Stimulated activated naive B cell treated with anti-CD40 and anti-IgM and Interleukin-4, amounts not matched to agents 10 μg/mL and 1 μg/mL and 100 μg/mL, for 72 hours (primary cell): ENCODE data around the gene ZFX.

Source experiments
- ATAC-seq, 2 donors: fragments of 150-1000 bp; cut with Tn5 transposase; replicated peaks; 2 replicates each; pipeline ENCODE4 v1.10.0; 2021; ENCODE audit warnings: moderate library complexity in 1 of 2
- DNase-seq: peaks from one replicate; pipeline ENCODE4 v3.0.0; 2021
- H3K27ac Mint-ChIP-seq: one replicate; pipeline ENCODE4 v1.8.0; 2022; ENCODE audit warnings: mild to moderate bottlenecking, mixed read lengths
- H3K27me3 Mint-ChIP-seq, 2 donors: one replicate each; pipeline ENCODE4 v1.8.0; 2022; ENCODE audit warnings: mixed read lengths in 2 of 2
- H3K36me3 Mint-ChIP-seq, 2 donors: one replicate each; pipeline ENCODE4 v1.8.0; 2022; ENCODE audit warnings: mixed read lengths in 2 of 2, mild to moderate bottlenecking in 1 of 2
- H3K4me1 Mint-ChIP-seq, 2 donors: one replicate each; pipeline ENCODE4 v1.8.0; 2022; ENCODE audit warnings: mixed read lengths in 2 of 2, mild to moderate bottlenecking in 1 of 2
- H3K4me3 Mint-ChIP-seq, 2 donors: one replicate each; pipeline ENCODE4 v1.8.0; 2022; ENCODE audit warnings: mild to moderate bottlenecking in 2 of 2, mixed read lengths in 2 of 2, moderate library complexity in 1 of 2
- H3K9me3 Mint-ChIP-seq, 2 donors: one replicate each; pipeline ENCODE4 v1.8.0; 2022; ENCODE audit warnings: mixed read lengths in 2 of 2, mild to moderate bottlenecking in 1 of 2

ZFX gene

GRCh38 chrX:24248042-24248441 is 98.5 kb downstream of the ZFX start:
- H3K27ac Mint-ChIP-seq, result no peak overlapping the region
- no peak for DNase-seq
- H3K36me3 Mint-ChIP-seq, result no peaks in the 10 kb centered on the region
- H3K9me3 Mint-ChIP-seq, result no peaks in the 10 kb centered on the region
- no peak overlapping the region for H3K4me3 Mint-ChIP-seq
- H3K27me3 Mint-ChIP-seq, result peaks cover 0 to 16% of the 10 kb centered on the region in 2 donors
- H3K4me1 Mint-ChIP-seq, result no peaks in the 10 kb centered on the region
- no peak for ATAC-seq

DNA sequence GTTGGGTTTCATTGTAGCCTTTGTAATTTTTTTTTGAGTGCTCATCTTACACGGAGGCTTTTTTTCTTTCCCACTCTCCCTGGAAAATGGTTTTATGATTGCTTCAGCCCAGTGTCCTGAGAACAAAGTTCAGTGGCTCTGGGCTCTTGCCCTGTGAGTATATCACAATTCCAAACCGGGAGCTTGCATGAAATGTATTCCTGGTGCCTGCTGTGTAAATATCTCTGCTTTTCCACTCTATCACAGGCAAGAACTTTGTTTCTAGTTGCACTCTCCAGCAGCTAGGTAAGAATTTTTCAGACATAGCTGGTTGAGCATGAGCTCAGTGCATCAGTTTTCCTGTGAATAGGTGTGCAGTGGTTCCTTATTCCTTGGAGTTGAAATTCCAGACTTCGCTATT is 103.5 kb downstream of the ZFX start:
- DNase-seq, result no peak
- no peaks in the 10 kb centered on the region for H3K36me3 Mint-ChIP-seq
- H3K27me3 Mint-ChIP-seq, result peaks cover 0 to 39% of the 10 kb centered on the region in 2 donors
- no peak overlapping the region for H3K27ac Mint-ChIP-seq
- H3K4me3 Mint-ChIP-seq, result no peak overlapping the region
- H3K9me3 Mint-ChIP-seq, result no peaks in the 10 kb centered on the region
- no peak for ATAC-seq
- H3K4me1 Mint-ChIP-seq, result no peaks in the 10 kb centered on the region

DNA sequence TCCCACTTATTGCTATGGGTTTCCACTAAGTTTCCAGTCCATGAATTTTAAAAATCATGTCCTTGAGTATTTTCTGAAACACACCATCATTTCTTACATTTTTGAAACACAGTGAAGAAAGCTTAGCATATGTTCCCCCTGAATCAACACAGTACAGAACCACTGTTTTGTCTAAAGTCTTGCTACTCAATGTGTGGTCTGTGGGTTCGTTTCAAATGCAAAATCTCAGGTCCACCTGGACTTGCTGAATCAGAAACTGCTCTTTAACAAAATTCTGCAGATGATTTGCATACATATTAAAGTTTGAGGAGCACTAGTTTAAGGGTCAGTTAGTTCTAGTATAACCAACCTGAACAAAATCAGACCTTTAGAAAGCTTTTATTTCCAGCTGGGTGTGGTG is 103.9 kb downstream of the ZFX start:
- H3K4me3 Mint-ChIP-seq, result no peak overlapping the region
- H3K9me3 Mint-ChIP-seq, result no peaks in the 10 kb centered on the region
- no peak overlapping the region for H3K27ac Mint-ChIP-seq
- H3K36me3 Mint-ChIP-seq, result no peaks in the 10 kb centered on the region
- no peaks in the 10 kb centered on the region for H3K4me1 Mint-ChIP-seq
- DNase-seq (no peak), ATAC-seq (no peak)
- H3K27me3 Mint-ChIP-seq, result peaks cover 0 to 39% of the 10 kb centered on the region in 2 donors

DNA sequence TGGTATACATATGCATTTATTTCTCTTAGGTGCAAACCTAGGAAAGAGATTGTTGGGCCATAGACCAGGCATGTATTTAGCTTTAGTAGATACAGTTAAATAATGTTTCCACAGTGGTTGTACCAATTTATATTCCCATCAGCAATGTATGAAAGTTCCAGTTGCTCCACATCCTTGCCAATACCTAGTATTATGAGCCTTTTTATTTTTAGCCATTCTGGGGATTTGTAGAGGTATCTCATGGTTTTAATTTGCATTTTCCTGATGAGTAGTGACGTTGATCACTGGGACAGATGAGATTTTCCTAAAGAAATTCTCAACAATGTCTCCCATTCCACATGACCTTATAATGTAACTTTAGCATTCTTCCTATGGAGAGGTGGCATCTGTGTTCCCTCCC is 107.5 kb downstream of the ZFX start:
- Mint-ChIP-seq H3K4me1 (peaks cover 6 to 9% of the 10 kb centered on the region in 2 donors), H3K27ac (no peak overlapping the region), H3K4me3 (no peak overlapping the region), H3K27me3 (peaks cover 0 to 36% of the 10 kb centered on the region in 2 donors), H3K36me3 (no peaks in the 10 kb centered on the region), H3K9me3 (no peaks in the 10 kb centered on the region)
- ATAC-seq (no peak), DNase-seq (no peak)

- Mint-ChIP-seq H3K36me3 (no peaks in the 10 kb centered on the region), H3K4me3 (no peak overlapping the region), H3K27ac (no peak overlapping the region), H3K9me3 (no peaks in the 10 kb centered on the region), H3K27me3 (peaks cover 0 to 41% of the 10 kb centered on the region in 2 donors), H3K4me1 (peaks cover 6 to 9% of the 10 kb centered on the region in 2 donors)
- ATAC-seq (peak in 1 of 2 donors; percentile 69), DNase-seq (no peak)
Observed at GRCh38 chrX:24259544-24260240, 110.2 kb downstream of the ZFX start.

- Mint-ChIP-seq H3K4me3 (peak overlapping the region; percentile 0 to 33), H3K27ac (no peak overlapping the region), H3K4me1 (peaks cover 6 to 9% of the 10 kb centered on the region in 2 donors), H3K9me3 (no peaks in the 10 kb centered on the region), H3K36me3 (no peaks in the 10 kb centered on the region), H3K27me3 (peaks cover 0 to 31% of the 10 kb centered on the region in 2 donors)
- DNase-seq, result no peak
- peak; percentile 69 to 82 for ATAC-seq
Observed at GRCh38 chrX:24260842-24261550, 111.5 kb downstream of the ZFX start.

DNA sequence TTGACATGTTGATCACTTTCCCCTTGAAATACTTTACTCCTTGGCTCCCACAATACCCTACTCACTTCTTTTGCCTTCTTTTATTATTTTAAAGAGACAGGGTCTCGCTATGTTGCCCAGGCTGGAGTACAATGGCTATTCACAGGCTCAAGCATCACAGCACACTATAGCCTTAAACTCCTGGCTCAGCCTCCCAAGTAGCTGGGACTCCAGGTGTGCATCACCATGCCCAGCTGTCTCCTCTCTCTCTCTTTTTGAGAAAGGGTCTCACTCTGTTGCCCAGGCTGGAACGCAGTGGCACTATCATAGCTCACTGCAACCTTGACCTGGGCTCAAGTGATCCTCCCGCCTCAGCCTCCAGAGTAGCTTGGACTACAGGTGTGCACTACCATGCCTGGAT is 112.8 kb downstream of the ZFX start:
- Mint-ChIP-seq H3K4me3 (no peak overlapping the region), H3K4me1 (peaks cover 6 to 9% of the 10 kb centered on the region in 2 donors), H3K27me3 (peaks cover 0 to 25% of the 10 kb centered on the region in 2 donors), H3K36me3 (no peaks in the 10 kb centered on the region), H3K27ac (no peak overlapping the region), H3K9me3 (no peaks in the 10 kb centered on the region)
- DNase-seq, result no peak
- no peak for ATAC-seq

DNA sequence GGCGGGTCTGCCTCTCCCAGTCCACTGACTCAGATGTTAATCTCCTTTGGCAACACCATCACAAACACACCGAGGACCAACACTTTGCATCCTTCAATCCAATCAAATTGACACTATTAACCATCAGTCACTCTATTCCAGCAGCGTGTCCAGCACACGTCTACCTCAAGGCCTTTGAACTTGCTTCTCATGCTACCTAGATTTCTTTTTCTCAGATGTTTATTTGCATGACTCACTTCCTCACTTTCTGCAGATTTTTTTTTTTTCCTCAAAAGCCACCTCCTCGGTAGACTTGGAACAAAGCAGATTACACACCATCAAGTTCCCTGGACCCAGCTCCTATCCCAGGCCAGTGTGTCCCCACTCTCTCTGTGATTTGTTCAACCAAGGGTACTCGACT is 114.9 kb downstream of the ZFX start:
- H3K36me3 Mint-ChIP-seq, result no peaks in the 10 kb centered on the region
- DNase-seq (no peak), ATAC-seq (no peak)
- H3K27ac Mint-ChIP-seq, result no peak overlapping the region
- H3K4me1 Mint-ChIP-seq, result peaks cover 6 to 9% of the 10 kb centered on the region in 2 donors
- peaks cover 0 to 26% of the 10 kb centered on the region in 2 donors for H3K27me3 Mint-ChIP-seq
- H3K9me3 Mint-ChIP-seq, result no peaks in the 10 kb centered on the region
- no peak overlapping the region for H3K4me3 Mint-ChIP-seq
